Parathyroid adenoma (tissue), 2 donors: ENCODE results near the gene C2CD2.
A peak's percentile ranks its signal among the peaks of the same experiment; 100 is the strongest.

Experiments used
- H2AFZ ChIP-seq: fragments of 300-600 bp; sonication (generic); one replicate; pipeline ENCODE4 v1.7.0; 2017; ENCODE audit warnings: antibody characterized with exemption, mild to moderate bottlenecking
- H3K27ac ChIP-seq: fragments of 300-600 bp; sonication (generic); one replicate; pipeline ENCODE4 v1.7.0; 2017
- H3K27me3 ChIP-seq: fragments of 300-600 bp; sonication (generic); one replicate; pipeline ENCODE4 v1.7.0; 2017; ENCODE audit warnings: low read length; ENCODE audit not compliant: control insufficient read depth, insufficient read depth
- H3K36me3 ChIP-seq: fragments of 300-600 bp; sonication (generic); one replicate; pipeline ENCODE4 v1.7.0; 2017; ENCODE audit warnings: low read length; ENCODE audit not compliant: control insufficient read depth, insufficient read depth
- H3K4me1 ChIP-seq: fragments of 300-600 bp; sonication (generic); one replicate; pipeline ENCODE4 v1.7.0; 2017; ENCODE audit warnings: control low read depth
- H3K4me2 ChIP-seq: fragments of 300-600 bp; sonication (generic); one replicate; pipeline ENCODE4 v1.7.0; 2017; ENCODE audit warnings: low read length
- H3K4me3 ChIP-seq: fragments of 300-600 bp; sonication (generic); one replicate; pipeline ENCODE4 v1.7.0; 2017; ENCODE audit warnings: low read depth, low read length
- H3K79me2 ChIP-seq: fragments of 300-600 bp; sonication (generic); one replicate; pipeline ENCODE4 v1.7.0; 2017; ENCODE audit warnings: control low read depth
- H3K9ac ChIP-seq: fragments of 300-600 bp; sonication (generic); one replicate; pipeline ENCODE4 v1.7.0; 2017; ENCODE audit warnings: mild to moderate bottlenecking
- H3K9me3 ChIP-seq: fragments of 300-600 bp; sonication (generic); one replicate; pipeline ENCODE4 v1.7.0; 2017; ENCODE audit warnings: low read length; ENCODE audit not compliant: control insufficient read depth
- CTCF ChIP-seq: fragments of 300-600 bp; sonication (generic); IDR thresholded peaks from one replicate; pipeline ENCODE4 v1.7.0; 2017; ENCODE audit warnings: antibody characterized with exemption, mild to moderate bottlenecking
- donor health status: primary hyperparathyroidism.

Gene C2CD2

GRCh38 chr21:41953831-41954653 is at the start of gene C2CD2:
Gene C2CD2, minus strand, starts transcription at chr21:41954018. Its CDS starts 370 bp downstream, at chr21:41953648.
- H2AFZ ChIP-seq: peak within 1 kb of the TSS; percentile 57
- no peaks in the 10 kb centered on the region for H3K36me3 ChIP-seq
- H3K9me3 ChIP-seq: no peaks in the 10 kb centered on the region
- peak within 1 kb of the TSS; percentile 91 for H3K4me2 ChIP-seq
- no peak within 1 kb of the TSS for H3K9ac ChIP-seq
- H3K4me1 ChIP-seq: peaks cover 13% of the 10 kb centered on the region
- no peaks in the 10 kb centered on the region for H3K27me3 ChIP-seq
- no peak for TF ChIP-seq CTCF
- H3K4me3 ChIP-seq: peak within 1 kb of the TSS; percentile 81
- H3K79me2 ChIP-seq: peaks cover 6% of the 10 kb centered on the region
- no peak within 1 kb of the TSS for H3K27ac ChIP-seq

GRCh38 chr21:42003051-42003461 is 49.2 kb upstream of the C2CD2 start:
- peak overlapping the region; percentile 57 for H3K27ac ChIP-seq
- no peaks in the 10 kb centered on the region for H3K27me3 ChIP-seq
- peaks cover 12% of the 10 kb centered on the region for H3K4me1 ChIP-seq

GRCh38 chr21:42002421-42002958 is 48.7 kb upstream of the C2CD2 start:
- H3K36me3 ChIP-seq: no peaks in the 10 kb centered on the region
- no peak overlapping the region for H3K9ac ChIP-seq
- H3K27me3 ChIP-seq: no peaks in the 10 kb centered on the region
- peaks cover 12% of the 10 kb centered on the region for H3K4me1 ChIP-seq
- no peak overlapping the region for H2AFZ ChIP-seq
- no peak for TF ChIP-seq CTCF
- no peaks in the 10 kb centered on the region for H3K9me3 ChIP-seq
- H3K27ac ChIP-seq: peak overlapping the region; percentile 57
- H3K4me3 ChIP-seq: peak overlapping the region; percentile 2
- H3K79me2 ChIP-seq: no peaks in the 10 kb centered on the region
- peak overlapping the region; percentile 54 for H3K4me2 ChIP-seq

More at GRCh38 chr21:42003051-42003461, 49.2 kb upstream of the C2CD2 start:
- Histone ChIP-seq H3K36me3 (no peaks in the 10 kb centered on the region), H3K9ac (no peak overlapping the region), H3K9me3 (no peaks in the 10 kb centered on the region), H3K4me3 (peak overlapping the region; percentile 2), H3K79me2 (peaks cover 3% of the 10 kb centered on the region), H2AFZ (no peak overlapping the region), H3K4me2 (peak overlapping the region; percentile 20)
- no peak for TF ChIP-seq CTCF

GRCh38 chr21:42001781-42002180 is 48.0 kb upstream of the C2CD2 start:
- Histone ChIP-seq H3K4me3 (peak overlapping the region; percentile 2), H3K9me3 (no peaks in the 10 kb centered on the region), H3K36me3 (no peaks in the 10 kb centered on the region), H3K4me2 (peak overlapping the region; percentile 54), H3K9ac (no peak overlapping the region), H3K79me2 (no peaks in the 10 kb centered on the region), H3K27me3 (no peaks in the 10 kb centered on the region), H3K4me1 (peaks cover 12% of the 10 kb centered on the region), H2AFZ (no peak overlapping the region), H3K27ac (peak overlapping the region; percentile 57)
- no peak for TF ChIP-seq CTCF
